Stimulated activated CD4-positive, alpha-beta T cell treated with anti-CD3 and anti-CD28 coated beads, Interleukin-12 subunit alpha, Interleukin-12 subunit beta, amount 100 ng/mL, for 48 hours (primary cell): ENCODE measurements around the gene KRTAP26-1.

Experiments
- DNase-seq, 3 donors: peaks; one replicate each; pipeline ENCODE4 v3.0.0-alpha.2; 2020; ENCODE audit warnings: low read depth in 2 of 3, low spot score in 1 of 3

KRTAP26-1 gene, protein sequence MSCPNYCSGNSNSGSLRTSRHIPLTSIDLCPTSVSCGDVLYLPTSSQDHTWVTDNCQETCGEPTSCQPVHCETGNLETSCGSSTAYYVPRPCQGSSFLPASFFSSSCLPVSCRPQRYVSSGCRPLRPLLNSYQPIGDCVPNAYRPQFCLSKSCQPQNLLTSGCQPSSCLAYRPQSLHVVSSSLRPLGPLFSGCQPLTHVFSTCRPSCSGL

DNA sequence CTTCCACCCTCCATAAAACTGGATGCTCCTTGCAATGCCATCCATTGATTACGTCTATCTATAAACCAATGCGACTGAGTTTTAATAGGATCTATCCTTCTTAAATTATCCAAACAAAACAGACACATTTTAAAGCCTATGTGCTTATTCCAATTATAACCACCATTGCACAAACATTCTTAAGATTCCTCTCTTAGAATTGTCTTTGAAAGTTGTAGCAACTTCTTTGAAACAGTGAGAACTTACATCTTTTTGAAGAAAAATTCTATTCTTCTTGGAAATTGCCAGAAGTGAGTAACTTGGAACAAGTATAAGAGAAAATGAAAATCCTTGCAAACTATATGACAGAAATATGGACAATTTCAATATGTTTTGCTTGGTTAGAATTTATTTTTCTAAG lies at the start of gene KRTAP26-1:
Gene KRTAP26-1 (minus strand): TSS at position 101 of the 400 bp plus-strand sequence. CDS start 280 bp downstream, outside the sequence.
- DNase-seq, result no peak

DNA sequence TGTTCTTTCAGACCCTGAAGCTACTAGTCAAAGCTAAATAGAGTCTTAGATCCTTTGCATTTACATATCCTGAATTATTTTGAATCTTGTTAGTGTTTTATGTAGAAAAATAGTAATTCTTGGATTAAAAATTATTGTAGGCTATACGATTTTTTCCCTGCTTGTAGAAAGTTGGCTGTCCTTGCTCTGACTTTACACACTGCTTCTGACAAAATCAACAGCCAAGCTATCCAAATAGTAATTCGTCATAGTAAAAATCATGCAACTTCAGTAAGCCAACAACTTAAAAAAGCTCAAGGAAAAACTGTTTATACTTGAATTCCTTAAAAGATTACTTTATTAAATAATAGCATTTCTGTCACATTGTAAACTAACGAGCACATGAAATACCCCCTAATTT lies 35.8 kb upstream of the KRTAP26-1 start:
- DNase-seq, result no peak

GRCh38 chr21:30354308-30355005 lies 34.3 kb upstream of the KRTAP26-1 start:
- DNase-seq, result no peak

DNA sequence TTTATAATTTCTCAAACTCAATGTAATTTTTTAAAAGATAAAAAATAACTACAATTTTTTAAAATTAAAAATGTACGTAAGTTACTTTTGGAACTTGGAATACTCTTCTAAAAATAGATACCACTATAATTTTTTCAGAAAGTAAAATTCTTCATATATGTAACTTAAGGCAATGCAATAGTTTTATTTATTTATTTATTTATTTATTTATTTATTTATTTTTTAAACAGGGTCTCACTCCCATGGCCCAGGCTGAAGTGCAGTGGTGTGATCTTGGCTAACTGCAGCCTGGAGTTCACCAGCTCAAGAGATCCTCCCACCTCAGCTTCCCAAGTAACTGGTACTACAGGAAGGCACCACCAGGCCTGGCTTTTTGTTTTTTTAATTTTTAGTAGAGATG lies 31.4 kb upstream of the KRTAP26-1 start:
- DNase-seq, result no peak

GRCh38 chr21:30349572-30349971 lies 29.5 kb upstream of the KRTAP26-1 start:
- DNase-seq, result no peak

- DNase-seq, result no peak
Measured at GRCh38 chr21:30348506-30348905, 28.4 kb upstream of the KRTAP26-1 start, which contains the start of gene KRTAP23-1. KRTAP23-1 (minus strand) TSS chr21:30348606; CDS start chr21:30348606, 0 bp downstream.

DNA sequence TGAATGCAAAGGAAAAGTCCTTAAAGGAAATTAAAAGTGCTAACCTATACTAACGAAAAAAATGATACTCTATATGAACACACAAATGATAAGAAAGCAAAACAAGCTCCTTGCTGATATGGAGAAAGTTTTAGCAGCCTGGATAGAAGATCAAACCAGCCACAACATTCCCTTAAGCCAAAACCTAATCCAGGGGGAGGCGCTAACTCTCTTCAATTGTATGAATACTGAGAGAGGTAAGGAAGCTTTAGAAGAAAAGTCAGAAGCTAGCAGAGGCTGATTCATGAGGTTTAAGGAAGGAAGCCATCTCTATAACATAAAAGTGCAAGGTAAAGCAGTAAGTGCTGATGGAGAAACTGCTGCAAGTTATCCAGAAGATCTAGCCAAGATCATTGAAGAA lies 24.9 kb upstream of the KRTAP26-1 start:
- no peak for DNase-seq

DNA sequence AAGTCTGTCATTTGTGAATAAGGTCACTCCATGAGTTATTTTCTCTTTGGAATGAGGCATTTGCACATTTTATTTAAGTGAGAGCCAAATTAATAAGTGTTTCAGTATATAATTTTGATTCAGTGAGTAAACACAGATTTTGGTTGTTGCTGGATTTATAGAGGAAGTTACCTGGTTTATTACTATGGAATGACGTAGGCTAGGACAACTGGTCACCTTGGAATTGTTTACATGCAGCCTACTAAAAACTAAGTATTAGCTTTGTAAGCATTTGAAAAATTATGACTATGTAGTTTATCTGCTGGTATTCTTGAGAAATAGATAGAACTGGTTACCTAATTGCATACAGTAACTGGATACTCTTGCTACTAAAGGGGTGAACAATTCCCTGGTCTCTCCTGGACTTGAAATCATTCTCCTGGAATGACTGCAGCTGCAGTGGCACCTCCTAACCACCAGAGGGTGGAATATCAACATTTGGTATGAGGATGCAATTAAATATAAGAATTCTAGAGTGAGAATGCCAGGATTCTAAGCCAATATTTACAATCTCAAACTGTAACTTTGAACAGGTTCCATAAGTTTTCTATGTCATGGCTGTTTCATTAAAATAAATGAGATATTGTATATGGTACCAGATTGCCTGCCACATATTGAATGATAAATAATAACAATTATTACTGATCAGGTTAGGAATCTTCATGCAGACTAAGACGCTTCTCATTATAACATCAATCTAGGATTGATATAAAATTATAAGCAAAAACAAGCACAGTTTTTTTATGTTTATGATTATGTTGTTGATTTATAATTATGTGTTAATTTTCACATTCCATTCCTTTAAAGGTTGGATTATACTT lies 20.8 kb upstream of the KRTAP26-1 start:
- DNase-seq, result peak in 2 of 3 donors; percentile 4 to 13

GRCh38 chr21:30338717-30339116 lies 18.6 kb upstream of the KRTAP26-1 start:
- DNase-seq, result no peak

DNA sequence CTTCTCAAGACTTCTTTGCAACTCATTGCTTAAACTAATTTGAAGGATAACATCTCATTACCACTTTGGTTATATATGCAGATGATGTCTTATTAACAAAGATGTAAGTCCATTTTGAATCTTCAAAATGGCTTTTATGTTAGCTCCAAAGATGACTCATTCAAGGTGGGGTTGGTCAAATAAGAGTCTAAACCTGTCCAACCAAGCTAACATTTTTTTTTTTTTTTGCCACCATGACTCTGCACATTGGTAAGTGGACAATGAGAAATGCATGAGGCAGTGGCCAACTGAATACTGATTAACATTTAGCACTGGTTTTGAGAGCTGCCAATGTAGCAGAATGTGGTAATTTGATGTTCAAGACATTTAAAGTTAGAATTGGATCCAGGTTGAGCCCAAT lies 17.7 kb upstream of the KRTAP26-1 start:
- no peak for DNase-seq

DNA sequence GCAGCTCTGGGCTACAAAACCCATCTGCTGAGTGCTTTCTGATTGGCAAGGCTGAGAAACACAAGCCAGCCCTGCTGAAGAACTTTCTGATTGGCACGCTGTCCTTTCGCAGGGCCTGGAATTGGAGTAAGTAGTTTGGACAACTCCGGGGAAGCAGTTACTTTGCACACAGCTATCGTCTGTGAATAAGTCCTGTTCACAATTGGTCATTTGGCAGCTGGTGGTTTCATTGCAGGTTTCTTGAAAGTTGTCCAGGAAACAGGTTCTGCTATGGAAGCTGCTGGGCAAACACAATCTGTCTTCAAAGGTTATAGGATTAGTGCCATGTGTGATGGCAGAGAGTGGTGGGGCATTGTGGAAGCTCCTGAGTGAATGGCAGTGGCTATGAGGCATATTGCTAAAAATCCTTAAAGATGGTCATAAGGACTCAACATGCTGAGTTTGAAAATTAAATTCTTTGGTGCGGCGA lies 17.2 kb upstream of the KRTAP26-1 start, which contains the start of gene KRTAP27-1:
Gene KRTAP27-1 (minus strand): TSS at position 419 of the 469 bp plus-strand sequence. CDS start 26 bp downstream, at position 393.
- DNase-seq, result no peak

DNA sequence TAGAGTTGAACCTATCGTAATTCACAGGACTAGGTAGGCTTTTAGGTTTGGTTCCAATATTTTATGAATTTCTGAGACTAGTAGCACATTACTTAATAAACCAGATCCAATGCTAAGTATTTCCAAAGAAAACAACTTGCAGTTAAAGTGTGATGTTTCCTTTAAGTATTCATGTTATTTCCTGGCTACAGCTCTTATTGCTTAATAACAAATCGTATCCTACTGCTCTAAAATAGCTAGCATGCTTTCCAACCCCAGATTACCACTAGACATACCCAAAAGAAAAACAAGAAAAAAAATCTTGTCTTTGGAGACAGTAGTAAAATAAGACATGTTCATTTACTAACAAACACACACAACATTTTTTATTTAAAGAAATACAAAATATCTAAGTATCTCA lies 16.5 kb upstream of the KRTAP26-1 start:
- DNase-seq, result no peak

DNA sequence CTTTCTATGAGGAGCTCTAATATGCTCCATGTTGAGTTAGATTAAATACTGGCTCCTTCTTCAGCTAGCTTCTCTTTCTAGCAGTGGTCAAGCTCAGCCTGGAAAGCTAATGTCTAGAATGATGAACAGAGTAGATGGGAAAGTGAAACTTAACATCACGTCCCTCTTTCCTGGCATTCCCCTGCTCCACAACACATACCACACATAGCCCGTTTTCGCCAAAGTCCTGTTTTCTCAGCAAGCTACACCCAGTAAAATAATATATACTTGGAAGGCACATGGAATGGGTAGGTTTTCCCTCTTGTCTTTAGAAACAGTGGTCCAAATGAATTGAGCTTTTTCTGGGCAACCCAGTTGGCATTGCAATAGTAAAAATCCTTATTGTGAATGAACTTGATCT lies 13.6 kb upstream of the KRTAP26-1 start:
- no peak for DNase-seq

- DNase-seq, result no peak
Measured at GRCh38 chr21:30332681-30333080, 12.6 kb upstream of the KRTAP26-1 start.

GRCh38 chr21:30329203-30329875 lies 9.2 kb upstream of the KRTAP26-1 start:
- DNase-seq, result no peak

GRCh38 chr21:30326390-30326789 lies 6.3 kb upstream of the KRTAP26-1 start:
- DNase-seq, result no peak

DNA sequence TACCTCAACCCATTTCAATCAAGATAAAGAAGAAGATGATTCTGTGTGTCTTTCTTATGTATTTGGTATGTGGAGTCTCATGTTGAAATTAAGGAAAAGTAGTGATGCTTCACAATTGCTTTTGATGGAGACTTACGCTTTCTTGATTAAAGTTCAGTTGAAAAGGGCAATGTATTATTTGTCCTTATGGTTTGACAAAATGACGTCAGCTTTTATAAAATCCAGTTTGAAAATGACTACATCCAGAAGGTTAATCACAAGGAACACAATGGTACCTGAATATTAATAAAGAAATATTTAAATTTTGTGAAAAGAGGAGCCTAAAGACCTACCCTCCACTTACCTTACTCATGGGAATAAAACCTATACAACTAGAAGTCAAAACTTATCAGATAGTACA lies 4.4 kb downstream of the KRTAP26-1 start:
- no peak for DNase-seq

GRCh38 chr21:30306884-30307283 lies 13.2 kb downstream of the KRTAP26-1 start:
- DNase-seq, result no peak

- DNase-seq, result no peak
Measured at GRCh38 chr21:30305136-30305535, 15.0 kb downstream of the KRTAP26-1 start.

DNA sequence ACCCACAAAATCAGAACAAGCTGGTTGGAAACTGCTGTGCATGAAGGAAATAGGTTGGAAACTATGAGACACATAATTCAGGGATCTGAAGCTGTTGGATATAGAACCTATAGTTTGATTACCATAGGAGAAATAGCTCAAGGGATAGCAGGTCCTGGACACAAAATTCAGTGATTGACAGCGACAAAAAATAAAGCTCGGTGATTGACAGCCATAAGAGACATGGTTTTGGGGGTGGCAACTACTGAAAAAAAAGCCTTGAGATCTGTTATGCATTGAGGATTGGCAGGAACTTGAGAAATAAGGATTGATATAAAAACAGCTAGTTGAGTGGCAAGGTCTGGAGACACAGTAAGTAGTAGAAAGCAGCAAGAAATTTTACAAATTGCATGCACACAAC lies 30.9 kb downstream of the KRTAP26-1 start, which contains the start of gene KRTAP25-1:
Gene KRTAP25-1 (minus strand): TSS at position 300 of the 400 bp plus-strand sequence. CDS start 24 bp downstream, at position 276.
- no peak for DNase-seq

DNA sequence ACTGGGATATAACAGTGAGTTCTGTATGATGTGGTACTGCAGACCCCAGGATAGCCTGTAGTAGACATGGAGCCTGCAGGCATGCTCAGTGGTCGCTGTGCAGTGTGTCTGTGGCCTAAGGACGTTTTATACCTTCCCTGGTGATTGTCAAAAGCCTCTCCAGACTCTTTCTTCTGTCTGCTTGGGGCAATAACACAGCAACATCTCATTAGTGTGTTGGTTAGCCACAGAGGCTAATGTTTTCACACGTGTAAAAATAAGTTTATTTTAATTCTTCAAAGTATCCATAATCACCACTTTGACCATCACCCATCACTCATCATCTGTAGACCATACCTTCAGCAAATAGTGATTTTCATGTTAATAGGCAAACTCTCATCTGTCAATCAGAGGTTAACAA lies 37.3 kb downstream of the KRTAP26-1 start, which contains the start of gene KRTAP24-1:
Gene KRTAP24-1 (minus strand): TSS at position 101 of the 400 bp plus-strand sequence. CDS start 18 bp downstream, at position 83.
- no peak for DNase-seq
